Iris pigment epithelial cell (primary cell): Measurements from ENCODE around the gene BCL6B.
A peak's percentile ranks its signal among the peaks of the same experiment; 100 is the strongest.

ENCODE experiments used
- DNase-seq: peaks from one replicate; pipeline ENCODE4 v3.0.0-alpha.2; 2011; ENCODE audit warnings: low read depth

The BCL6B gene

DNA sequence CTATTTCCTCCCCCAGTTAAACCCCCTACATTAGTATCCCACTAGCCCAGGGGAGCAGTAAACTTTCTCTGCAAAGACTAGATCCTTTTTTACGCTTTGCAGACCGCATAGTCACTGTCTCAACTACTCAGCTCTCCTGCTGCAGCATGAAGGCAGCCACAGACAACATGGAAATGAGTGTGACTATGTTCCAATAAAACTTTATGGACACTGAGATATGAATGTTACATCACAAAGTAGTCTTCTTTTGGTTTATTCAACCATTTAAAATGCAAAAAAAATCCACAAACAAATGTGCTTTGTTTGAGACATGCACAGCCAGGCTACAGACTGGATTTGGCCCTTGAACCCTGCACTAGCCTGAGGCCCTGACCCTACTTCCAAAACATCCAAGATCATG is 12.3 kb upstream of the BCL6B start:
- DNase-seq = no peak

DNA sequence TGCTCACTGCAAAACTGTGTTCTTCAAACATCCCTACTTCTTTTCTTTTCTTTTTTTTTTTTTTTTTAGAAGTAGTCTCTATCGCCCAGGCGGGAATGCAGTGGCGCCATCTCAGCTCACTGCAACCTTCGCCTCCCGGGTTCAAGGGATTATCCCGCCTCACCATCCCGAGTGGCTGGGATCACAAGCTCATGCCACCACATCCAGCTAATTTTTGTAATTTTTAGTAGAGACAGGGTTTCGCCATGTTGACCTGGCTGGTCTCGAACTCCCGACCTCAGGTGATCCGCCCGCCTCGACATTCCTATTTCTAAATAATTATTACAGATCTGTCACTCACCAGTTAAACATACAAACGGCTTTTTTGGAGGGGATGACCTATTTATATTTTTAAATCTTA is 11.4 kb upstream of the BCL6B start:
- no peak for DNase-seq

DNA sequence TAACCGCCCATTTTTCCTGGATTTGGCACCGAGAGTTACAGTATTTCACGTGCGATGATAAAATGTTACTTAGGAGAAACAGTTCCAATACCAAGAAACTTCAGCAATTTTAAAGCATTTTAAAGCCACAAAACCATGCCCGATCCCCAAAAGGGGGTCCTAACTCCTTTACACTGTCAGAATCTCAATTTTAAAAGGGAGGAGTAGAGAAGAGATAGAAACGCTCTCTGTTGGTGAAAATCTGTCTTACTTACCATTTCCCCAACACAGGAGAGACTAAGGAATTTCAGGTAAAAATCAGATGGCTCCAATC is 11.0 kb upstream of the BCL6B start:
- DNase-seq = no peak

DNA sequence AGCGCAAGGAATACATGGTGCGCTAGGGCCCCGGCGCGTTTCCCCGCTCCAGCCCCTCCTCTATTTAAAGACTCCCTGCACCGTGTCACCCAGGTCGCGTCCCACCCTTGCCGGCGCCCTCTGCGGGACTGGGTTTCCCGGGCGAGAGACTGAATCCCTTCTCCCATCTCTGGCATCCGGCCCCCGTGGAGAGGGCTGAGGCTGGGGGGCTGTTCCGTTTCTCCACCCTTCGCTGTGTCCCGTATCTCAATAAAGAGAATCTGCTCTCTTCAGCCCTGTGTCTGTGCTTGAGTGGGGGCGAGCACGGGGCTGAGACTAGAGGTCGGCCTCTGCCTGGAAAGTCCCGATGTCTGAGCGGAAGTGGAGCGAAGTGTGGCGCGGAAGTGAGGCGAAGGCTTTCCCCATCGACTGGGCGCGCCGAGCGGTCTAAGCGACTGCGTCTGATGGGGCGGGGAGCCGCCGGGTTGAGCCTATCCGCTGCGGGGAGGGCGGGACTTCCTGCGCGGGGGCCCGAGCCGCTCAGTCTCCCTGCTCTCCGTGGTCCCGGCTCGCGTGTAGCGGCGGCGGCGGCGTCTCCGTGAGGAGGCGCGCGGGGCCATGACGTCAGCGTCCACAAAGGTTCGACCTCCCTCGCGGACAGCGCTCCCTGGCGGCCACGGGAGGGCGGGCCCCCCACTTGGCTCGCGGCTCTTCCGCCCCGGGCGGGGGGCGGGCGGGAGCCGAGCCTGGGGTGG is 8.4 kb upstream of the BCL6B start:
- peak; percentile 98 for DNase-seq

DNA sequence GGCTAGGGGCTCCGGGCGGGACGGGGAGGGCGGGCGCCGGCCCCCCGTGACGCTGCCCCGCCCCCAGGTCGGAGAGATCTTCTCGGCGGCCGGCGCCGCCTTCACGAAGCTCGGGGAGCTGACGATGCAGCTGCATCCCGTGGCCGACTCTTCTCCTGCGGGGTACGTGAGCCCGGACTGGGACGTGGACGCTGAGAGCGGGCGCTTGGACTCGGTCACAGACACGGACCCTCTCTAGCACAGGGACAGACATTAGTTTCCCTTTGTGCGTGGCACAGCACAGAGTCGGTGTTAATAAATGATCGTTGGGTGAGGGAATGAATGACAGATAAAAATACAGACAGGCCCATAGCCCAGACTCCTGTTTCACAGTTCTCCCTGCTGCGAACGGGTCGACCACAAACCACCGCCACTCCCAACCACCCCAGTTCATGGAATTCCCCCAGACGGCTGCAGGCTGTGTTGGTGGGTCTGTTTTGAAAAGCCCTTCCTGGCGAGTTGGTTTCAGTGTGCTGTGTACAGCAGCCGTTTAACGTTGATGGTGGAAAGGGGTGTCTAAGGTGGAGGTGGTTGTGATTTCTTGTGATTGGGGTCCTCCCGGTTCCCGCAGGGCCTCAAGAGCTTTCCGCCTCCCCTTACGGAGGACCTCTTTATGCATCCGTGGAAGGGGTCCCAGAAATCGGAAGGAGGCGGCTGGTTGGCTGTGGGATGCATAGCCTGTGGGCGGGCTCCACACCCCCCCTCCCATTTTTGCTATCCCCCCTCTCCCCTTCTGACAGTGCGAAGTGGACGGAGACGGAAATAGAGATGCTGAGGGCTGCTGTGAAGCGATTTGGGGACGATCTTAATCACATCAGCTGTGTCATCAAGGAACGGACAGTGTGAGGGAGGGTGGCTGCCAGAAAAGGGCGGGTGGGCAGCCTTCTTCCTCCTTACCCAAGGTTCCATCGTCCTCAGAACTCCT is 7.6 kb upstream of the BCL6B start:
- peak; percentile 87 for DNase-seq

DNA sequence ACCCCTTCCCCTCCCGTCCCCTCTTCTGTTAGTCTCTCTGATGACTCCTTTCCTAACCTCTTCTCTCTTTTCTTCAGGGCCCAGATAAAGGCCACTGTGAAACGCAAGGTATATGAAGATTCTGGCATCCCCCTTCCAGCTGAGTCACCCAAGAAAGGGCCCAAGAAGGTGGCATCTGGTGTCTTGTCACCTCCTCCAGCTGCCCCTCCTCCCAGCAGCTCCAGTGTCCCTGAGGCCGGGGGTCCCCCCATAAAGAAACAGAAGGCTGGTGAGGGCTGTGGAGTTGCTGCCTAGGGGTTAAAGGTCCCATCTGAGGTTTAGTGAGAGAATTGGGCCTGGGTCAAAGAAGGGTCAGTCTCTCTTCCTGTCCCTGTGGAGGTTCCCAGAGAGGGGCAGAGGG is 6.4 kb upstream of the BCL6B start:
- no peak for DNase-seq

DNA sequence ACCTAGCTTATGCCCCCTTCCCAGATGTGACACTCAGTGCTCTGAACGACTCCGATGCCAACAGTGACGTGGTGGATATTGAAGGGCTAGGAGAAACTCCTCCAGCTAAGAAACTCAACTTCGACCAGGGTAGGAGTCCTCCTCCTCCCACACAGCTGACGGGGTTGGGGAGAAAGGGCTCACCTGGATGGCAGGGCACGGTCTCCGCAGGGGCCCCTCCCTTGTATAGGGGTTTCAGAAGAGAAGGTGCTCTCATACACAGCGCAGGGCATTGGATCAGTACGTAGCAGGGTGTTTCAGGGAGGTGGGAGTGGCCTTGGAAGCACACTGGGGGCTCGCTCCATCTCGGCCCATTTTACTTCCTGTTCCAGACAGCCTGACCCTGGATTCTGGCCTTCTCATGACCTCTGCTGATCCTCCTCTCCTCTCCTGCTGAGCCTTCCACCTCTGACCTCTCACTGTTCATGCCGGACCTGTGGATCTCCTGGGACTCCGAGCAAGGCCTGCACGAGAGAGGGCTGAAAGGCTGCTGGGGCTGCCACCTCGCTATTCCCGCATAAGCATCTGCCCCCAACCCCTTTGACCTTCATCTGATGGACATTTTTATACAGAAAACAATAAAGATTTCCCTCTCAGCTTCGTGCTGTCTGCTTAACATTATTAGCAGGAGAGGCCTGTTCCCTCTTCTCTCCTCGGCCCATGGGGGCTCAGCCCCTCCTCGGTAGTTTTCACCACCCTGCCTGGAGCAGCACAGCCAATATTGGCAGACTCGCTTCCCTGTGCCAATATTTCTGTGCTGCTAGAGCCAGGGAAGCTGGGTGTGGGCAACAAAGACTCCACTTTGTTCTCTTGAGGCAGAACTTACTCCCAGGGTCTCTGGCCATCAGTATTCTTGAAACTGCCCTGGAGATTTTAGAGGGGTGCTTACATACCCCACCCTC is 5.7 kb upstream of the BCL6B start:
- DNase-seq = no peak

DNA sequence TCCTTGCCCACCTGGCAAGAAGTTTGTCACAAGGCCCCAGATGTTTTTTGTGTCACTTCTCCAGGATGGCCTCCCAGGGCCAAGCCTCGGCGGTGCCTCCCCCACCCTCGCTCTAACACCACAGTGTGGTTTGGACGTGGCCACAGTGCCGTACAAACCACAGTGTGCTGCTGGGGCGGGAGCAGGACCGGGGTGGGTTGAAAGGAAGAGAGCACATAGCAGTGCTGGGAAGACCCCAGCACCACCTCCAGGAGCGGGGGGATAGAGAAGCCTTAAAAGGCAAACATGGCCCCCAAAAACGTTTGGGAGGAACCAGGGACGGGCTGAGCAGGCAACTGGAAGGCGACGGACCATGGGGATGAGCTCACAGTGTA is 5.0 kb upstream of the BCL6B start:
- DNase-seq = no peak

DNA sequence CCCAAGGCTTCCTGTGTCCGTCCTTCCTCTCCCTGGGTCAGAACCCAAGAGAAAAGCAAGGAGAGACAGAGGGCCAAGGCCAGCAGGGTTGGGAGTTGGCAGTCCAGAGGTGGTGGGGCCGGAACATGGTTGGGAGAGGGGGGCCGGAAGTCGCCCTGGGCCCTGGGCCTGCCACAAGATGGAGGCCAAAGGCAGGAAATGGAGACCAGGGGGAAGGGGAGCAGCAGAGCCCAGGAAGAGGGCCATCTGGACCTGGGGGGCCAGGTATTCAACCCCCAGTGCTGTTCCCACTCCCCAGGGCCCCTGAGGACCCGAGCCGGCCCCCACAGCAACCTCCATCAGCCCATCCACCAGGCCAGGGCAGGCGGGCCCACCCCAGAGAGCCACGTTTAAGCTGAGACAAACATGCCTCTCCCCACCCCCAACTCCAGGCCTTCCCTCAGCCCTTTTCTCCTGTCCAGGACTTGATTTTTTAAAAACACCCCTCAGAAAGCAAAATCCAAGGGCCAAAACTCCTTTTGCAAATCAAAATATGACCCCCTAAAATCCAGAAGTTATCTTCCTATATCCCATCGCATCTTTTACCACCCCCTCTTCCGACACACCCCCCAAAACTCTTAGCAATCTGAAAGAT is 4.4 kb upstream of the BCL6B start:
- no peak for DNase-seq

DNA sequence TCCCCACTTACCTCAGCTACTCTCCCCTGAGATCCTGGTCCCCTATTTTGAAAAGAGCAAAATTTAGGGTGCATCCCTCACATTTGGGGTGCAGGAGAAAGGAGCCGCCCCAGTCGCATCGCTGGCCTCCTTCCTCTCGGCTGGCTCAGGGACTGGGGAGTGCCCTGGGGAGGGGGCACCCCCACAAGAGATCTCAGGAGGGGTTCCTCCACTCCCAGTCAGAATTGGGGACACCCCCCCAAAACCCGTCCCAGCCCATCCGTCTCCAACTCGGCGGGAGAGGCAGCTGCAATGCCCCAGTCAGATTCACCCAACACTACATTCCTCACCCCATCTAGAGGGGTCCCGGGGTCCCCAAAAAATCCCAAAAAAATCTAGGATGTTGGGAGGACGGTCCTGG is 3.5 kb upstream of the BCL6B start:
- DNase-seq = no peak

DNA sequence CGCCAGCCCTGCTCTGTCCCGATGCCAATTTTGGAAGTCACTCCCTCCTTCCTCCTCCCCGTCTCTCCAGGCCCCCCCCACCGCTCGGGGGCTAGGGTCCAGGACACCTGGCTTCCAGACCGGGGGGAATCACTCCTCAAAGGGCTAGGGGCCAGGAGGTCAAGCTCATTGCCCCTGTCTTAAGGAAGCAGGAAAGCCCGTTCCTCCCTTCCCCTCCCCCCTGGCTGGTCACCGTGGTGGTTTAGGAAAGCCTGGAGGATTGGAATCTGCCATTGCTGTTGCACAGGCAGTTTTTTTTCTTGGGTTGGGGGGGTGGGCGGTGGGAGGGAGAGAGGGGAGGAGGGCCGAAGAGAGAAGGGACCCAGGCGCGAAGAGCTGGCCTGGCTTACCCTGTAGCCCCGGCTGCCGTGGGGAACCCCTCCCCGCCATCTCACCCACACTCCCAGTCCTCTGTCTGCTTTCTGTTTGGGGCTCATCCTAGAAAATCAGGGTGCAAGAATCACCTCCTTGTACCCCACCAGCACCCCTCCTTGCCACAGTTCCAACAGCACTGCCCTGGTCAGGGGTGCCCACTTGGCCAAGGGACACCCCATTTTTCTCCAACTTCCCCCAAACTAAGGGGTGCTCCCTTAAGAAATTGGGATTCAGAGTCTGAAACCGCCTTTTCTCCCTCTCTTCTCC is 2.9 kb upstream of the BCL6B start:
- no peak for DNase-seq

DNA sequence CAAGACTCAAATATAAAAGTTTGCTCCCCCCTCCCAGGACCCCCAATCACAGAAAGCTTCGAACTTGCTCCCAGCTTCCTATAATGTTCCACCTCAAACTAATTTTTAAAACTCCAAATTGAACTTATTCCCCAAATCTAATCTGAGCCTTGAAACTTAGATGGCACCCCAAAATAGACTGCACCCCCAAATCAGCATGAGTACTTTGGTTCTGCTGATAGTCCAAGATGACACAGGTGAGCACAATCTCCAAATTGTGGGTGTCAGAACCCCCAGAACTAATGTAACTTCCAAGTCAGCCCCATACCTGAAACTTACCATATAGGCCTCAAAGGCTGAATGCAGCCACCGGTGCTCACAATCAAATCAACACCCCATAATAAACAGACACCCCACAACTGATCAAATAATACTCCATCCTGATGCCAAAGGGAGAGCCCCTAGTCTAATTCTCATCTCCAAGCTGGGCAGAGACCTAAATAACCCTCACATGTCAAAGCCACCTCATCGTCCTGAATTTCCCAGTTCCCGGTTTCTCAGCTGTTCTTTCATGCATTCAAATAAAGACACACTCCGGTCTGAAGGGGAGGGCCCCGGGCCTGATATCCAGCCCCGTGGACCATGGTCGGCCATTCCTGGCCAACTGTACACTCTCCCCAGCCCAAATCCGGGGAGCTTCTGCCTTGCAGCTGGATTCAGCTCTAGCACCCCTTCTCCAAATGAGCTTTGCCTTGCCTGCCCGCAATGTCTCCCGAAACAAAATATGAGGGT is 1.8 kb upstream of the BCL6B start:
- DNase-seq = no peak

DNA sequence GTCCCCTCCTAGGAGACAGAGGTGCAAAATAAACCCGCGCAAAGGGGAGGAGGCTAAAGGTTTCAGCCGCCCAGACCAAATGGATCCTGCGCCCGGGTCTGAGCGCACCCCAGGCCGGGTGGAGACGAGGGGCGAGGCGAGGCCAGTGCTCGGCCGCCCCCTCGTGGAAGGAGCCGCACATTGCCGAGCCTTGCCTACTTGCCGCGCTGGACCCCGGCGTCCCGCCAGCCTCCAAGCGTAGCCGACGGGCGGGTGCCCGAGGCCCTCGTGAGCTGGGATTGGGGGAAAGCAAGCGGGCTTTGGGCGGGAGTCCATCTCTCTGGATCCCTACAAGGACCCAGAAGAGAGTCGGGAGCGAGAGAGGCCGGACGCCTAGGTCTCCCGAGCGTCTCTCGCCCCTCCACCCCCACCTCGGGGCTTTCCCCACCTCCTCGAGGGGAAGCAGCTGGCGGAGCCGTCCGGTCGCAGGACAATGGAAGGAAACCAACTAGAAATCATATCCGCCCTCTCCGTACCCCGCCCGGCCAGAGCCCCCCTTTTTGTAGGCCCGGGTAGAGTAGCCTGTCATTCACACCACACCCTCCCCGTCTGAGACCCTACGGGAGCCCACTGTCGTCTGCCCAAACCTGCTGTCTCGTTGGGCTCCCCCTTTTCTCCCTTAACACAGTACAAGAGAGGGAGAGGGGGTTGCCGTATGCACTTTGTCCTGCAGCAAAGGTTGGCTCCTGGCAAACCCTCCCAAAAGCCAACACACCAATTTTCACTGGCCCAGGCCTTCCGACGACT is 664 bp upstream of the BCL6B start:
- DNase-seq = no peak

DNA sequence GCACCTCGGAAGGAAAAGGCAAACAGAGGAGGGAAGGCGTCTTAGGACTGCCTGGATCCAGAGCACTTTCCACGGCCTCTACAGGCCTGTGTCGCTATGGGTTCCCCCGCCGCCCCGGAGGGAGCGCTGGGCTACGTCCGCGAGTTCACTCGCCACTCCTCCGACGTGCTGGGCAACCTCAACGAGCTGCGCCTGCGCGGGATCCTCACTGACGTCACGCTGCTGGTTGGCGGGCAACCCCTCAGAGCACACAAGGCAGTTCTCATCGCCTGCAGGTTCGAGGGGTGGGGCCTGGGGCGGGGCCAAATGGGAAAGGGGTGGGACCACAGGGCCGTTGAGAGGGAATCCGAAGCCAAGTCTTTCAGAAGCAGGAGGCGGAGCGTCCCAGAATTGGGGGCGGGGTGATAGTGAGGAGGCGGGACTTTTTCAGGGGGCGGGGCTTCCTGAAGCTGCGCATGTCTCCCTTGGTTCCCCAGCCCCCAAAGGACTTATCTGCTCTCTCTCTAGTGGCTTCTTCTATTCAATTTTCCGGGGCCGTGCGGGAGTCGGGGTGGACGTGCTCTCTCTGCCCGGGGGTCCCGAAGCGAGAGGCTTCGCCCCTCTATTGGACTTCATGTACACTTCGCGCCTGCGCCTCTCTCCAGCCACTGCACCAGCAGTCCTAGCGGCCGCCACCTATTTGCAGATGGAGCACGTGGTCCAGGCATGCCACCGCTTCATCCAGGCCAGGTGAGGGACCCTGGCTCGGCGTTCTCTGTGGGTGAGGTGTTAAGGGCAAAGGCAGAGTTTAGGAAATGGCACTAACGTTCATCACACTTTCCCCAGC is 939 bp downstream of the BCL6B start:
- peak; percentile 90 for DNase-seq

DNA sequence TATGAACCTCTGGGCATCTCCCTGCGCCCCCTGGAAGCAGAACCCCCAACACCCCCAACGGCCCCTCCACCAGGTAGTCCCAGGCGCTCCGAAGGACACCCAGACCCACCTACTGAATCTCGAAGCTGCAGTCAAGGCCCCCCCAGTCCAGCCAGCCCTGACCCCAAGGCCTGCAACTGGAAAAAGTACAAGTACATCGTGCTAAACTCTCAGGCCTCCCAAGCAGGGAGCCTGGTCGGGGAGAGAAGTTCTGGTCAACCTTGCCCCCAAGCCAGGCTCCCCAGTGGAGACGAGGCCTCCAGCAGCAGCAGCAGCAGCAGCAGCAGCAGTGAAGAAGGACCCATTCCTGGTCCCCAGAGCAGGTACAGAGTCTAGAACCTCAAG is 1.5 kb downstream of the BCL6B start:
- no peak for DNase-seq

DNA sequence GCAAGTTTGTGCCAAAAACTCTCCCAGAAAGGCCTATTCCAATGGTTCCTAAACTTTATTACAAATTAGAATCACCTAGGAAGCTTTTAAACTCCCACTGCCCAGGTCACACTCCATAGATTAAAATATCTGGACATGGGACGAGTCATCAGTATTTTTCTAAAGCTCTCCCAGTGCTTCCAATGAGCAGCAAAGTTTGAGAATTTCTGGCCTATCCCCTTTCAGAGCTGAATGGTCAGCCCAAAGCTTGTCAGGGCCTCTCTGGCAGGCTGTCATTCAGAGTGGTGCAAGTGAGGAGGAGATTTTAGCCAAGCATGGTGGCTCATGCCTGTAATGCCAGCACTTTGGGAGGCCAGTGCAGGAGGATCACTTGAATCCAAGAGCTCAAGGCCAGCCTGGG is 2.4 kb downstream of the BCL6B start:
- DNase-seq = no peak

DNA sequence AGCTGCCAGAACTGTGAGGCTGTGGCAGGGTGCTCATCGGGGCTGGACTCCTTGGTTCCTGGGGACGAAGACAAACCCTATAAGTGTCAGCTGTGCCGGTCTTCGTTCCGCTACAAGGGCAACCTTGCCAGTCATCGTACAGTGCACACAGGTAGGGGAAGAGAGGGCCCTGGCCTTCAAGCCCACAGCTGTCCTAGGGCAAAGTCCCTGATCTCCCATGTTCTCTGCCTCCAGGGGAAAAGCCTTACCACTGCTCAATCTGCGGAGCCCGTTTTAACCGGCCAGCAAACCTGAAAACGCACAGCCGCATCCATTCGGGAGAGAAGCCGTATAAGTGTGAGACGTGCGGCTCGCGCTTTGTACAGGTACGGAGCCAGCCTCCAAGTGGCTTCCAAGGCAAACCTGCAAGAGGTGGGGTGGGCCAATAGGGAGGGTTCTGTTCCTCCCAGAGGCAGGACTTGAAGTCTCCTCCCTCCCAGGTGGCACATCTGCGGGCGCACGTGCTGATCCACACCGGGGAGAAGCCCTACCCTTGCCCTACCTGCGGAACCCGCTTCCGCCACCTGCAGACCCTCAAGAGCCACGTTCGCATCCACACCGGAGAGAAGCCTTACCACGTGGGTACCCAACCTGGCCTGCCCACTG is 3.7 kb downstream of the BCL6B start:
- no peak for DNase-seq

DNA sequence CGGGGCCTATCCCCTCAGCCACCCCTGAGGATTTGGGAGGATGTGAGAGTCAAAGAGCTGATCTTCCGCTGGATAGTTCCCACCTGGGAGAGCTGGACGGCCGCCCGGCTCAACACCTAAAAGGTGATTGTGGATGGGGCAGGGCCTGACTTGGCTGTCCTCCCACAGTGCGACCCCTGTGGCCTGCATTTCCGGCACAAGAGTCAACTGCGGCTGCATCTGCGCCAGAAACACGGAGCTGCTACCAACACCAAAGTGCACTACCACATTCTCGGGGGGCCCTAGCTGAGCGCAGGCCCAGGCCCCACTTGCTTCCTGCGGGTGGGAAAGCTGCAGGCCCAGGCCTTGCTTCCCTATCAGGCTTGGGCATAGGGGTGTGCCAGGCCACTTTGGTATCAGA is 4.5 kb downstream of the BCL6B start:
- no peak for DNase-seq
